Lung (tissue), 12 donors: ENCODE measurements around the gene KDM4C. TPM values are rescaled to one million over a fixed set of nuclear protein-coding genes. Genes with fewer than 3 reads are reported as not detected.
"Not testable (repeated sequence)": the region's sequence is repeated elsewhere in the genome, so short reads cannot be mapped to it uniquely, and the experiment has no call there.

Experiments
- ATAC-seq: fragments of 200-7000 bp; cut with Tn5 transposase; one replicate; pipeline ENCODE4 v1.9.1; 2020; ENCODE audit warnings: moderate number of reproducible peaks; ENCODE audit not compliant: insufficient read depth, low FRiP score
- DNase-seq, 3 donors: peaks; one replicate each; pipeline ENCODE4 v3.0.0-alpha.2; 2013 to 2017
- H3K27ac ChIP-seq, 2 donors: one replicate each; pipeline ENCODE4 v1.5.1; 2013; ENCODE audit warnings: mild to moderate bottlenecking in 2 of 2, moderate library complexity in 2 of 2, control low read depth in 1 of 2, inconsistent platforms in 1 of 2, low read depth in 1 of 2, low read length in 1 of 2
- H3K27me3 ChIP-seq, 3 donors: one replicate each; pipeline ENCODE4 v1.5.1; 2013; ENCODE audit warnings: low read length in 2 of 3; ENCODE audit not compliant: control insufficient read depth in 3 of 3, insufficient read depth in 3 of 3
- H3K36me3 ChIP-seq, 4 donors: one replicate each; pipeline ENCODE4 v1.5.1; 2013; ENCODE audit warnings: low read length in 4 of 4, mild to moderate bottlenecking in 1 of 4, moderate library complexity in 1 of 4; ENCODE audit not compliant: control insufficient read depth in 4 of 4, insufficient read depth in 4 of 4
- H3K4me1 ChIP-seq, 5 donors: one replicate each; pipeline ENCODE4 v1.5.1; 2013; ENCODE audit warnings: low read length in 5 of 5, mild to moderate bottlenecking in 2 of 5, moderate library complexity in 1 of 5; ENCODE audit not compliant: control insufficient read depth in 5 of 5, insufficient read depth in 5 of 5
- H3K4me3 ChIP-seq: one replicate; pipeline ENCODE4 v1.5.1; 2013; ENCODE audit warnings: mild to moderate bottlenecking, control low read depth, moderate library complexity
- H3K9ac ChIP-seq, 2 donors: one replicate each; pipeline ENCODE4 v1.5.1; 2013; ENCODE audit warnings: low read length in 2 of 2, control low read depth in 1 of 2; ENCODE audit not compliant: insufficient read depth in 1 of 2
- H3K9me3 ChIP-seq, 4 donors: one replicate each; pipeline ENCODE4 v1.5.1; 2013; ENCODE audit warnings: low read length in 3 of 4, mild to moderate bottlenecking in 1 of 4, moderate library complexity in 1 of 4; ENCODE audit not compliant: control insufficient read depth in 4 of 4, insufficient read depth in 3 of 4
- CTCF ChIP-seq: IDR thresholded peaks from 2 replicates; pipeline ENCODE4 v1.5.1; 2012; ENCODE audit warnings: mild to moderate bottlenecking; ENCODE audit errors: control extremely low read depth, extremely low read depth
- WGBS, 2 donors: extraction: QIAGEN DNeasy Blood & Tissue Kit; methylation state at CpG; one replicate each; pipeline ENCODE4 v1.1.7; 2013; 5-methylcytosine and 5-hydroxymethylcytosine counted together
- polyA plus RNA-seq, 2 donors: library from polyadenylated mRNA; stranded (reverse); fragments of 200-250 nt; gene quantifications; one replicate each; pipeline ENCODE4 v1.2.1, GENCODE V29; 2013
- total RNA-seq, 2 donors: library from RNA; depleted of rRNA in 1 of 2; stranded (reverse); fragments of >200 nt in 1 of 2; gene quantifications; one replicate each; pipeline ENCODE4 v1.2.1, GENCODE V29; 2014 to 2021
- donor health status: control.
- donor health status: control.
- donor health status: Bipolar disorder and iron deficiency.
- donor health status: healthy.
- donor health status: DM: yes; HTN: yes; CAD: no.

KDM4C gene
- total and polyA plus RNA-seq, 4 donors: 7.1 to 78.5 (median 25.0) TPM

DNA sequence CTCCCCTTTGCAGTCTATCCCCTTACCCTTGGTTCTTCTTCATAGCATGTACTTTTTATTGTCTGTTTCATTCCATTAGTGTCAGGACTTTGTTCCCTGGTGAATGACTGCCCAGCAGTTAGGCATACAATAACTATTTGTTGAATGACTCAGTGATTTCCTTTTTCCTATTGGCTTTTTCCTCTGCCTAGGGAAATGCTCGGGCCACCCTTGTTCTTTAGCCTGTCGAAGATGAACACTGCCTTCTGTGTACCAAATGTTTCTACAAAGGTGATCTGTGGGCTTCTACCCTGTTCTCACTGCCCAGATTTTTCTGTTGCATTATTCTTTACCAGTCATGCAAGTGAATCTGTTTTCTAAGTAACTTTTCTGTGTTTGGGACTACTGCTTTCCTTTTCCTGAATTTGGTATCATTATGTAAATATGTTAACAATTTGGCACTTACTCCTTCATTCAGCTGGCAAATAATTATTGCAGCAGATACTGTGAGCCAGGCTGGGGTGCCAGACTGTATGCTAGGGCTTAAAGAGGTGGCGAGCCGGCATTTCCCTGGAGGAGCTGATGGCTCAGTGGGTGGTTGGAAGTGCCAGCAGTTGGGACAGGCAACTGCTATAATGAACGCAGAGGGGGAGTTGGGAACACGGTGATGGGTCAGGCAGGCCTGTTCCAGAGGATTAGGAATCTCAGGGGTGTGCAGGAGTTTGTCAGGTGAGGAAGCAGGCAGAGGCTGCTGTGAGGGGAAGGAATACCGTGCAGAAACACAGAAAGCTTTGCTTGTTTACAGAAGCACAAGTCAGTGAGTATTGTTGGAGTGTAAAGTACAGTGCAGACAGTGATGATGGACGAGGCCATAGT lies 30.6 kb downstream of the KDM4C start:
- Histone ChIP-seq H3K4me3 (no peak overlapping the region), H3K4me1 (peaks cover 0 to 18% (median 0%) of the 10 kb centered on the region in 5 donors), H3K9ac (no peak overlapping the region), H3K27ac (peak overlapping the region; percentile 35 to 53), H3K27me3 (no peaks in the 10 kb centered on the region), H3K36me3 (no peaks in the 10 kb centered on the region), H3K9me3 (no peaks in the 10 kb centered on the region)
- 60 to 76% methylated on average over 8 of the region's 8 CpGs for WGBS, 2 donors
- no peak for TF ChIP-seq CTCF
- no peak for DNase-seq
- no peak for ATAC-seq

DNA sequence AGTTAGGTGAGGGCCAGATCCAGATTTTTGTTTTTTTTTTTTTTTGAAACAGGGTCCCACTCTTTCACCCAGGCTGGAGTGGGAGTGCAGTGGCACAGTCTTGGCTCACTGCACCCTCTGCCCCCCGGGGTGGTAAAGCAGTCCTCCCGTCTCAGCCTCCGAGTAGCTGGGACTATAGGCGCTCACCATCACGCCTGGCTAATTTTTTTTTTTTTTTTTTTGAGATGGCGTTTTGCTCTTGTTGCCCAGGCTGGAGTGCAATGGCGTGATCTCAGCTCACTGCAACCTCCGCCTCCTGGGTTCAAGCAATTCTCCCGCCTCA lies 31.2 kb downstream of the KDM4C start:
- not testable (repeated sequence) for H3K9ac ChIP-seq, H3K27ac ChIP-seq, H3K9me3 ChIP-seq, ATAC-seq, DNase-seq, H3K4me3 ChIP-seq, H3K27me3 ChIP-seq, H3K36me3 ChIP-seq
- WGBS, 2 donors: 94 to 95% methylated on average over 8 to 9 of the region's 9 CpGs
- H3K4me1 ChIP-seq: peaks cover 0 to 18% (median 0%) of the 10 kb centered on the region in 5 donors

GRCh38 chr9:6790866-6791265 lies 33.1 kb downstream of the KDM4C start:
- Histone ChIP-seq H3K4me3 (no peak overlapping the region), H3K4me1 (peaks cover 0 to 28% (median 0%) of the 10 kb centered on the region in 5 donors), H3K9me3 (no peaks in the 10 kb centered on the region), H3K27ac (no peak overlapping the region), H3K27me3 (no peaks in the 10 kb centered on the region), H3K9ac (no peak overlapping the region), H3K36me3 (peaks cover 0 to 9% (median 3%) of the 10 kb centered on the region in 4 donors)
- no peak for DNase-seq
- 79 to 99% methylated on average over 5 of the region's 5 CpGs for WGBS, 2 donors
- no peak for ATAC-seq
- TF ChIP-seq CTCF: no peak

DNA sequence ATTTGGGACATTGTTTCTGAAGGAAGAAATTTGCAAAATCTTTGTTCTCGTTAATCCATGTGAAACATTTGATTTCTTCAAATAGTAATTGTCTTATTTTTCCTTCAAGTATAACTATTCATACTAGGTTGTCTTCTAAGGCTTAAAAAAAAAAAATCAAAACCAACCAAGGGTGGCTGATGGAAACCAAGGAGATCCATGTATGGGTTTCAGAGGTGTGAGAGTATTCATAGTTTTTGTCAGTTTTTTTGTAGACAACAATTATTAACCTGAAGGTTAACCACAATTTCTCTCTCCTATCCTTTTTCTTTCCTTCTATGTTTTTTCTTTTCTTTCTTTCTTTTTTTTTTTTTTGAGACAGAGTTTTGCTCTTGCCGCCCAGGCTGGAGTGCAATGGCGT lies 35.4 kb downstream of the KDM4C start:
- no peak for ATAC-seq
- no peak overlapping the region for H3K27ac ChIP-seq
- H3K27me3 ChIP-seq: no peaks in the 10 kb centered on the region
- WGBS, 2 donors: 89 to 92% methylated on average over 3 of the region's 3 CpGs
- no peak for TF ChIP-seq CTCF
- H3K4me3 ChIP-seq: no peak overlapping the region
- no peak for DNase-seq
- no peaks in the 10 kb centered on the region for H3K9me3 ChIP-seq
- peaks cover 0 to 13% (median 3%) of the 10 kb centered on the region in 4 donors for H3K36me3 ChIP-seq
- peaks cover 0 to 15% (median 0%) of the 10 kb centered on the region in 5 donors for H3K4me1 ChIP-seq
- H3K9ac ChIP-seq: no peak overlapping the region
